GM18909 (cell line): ENCODE results near the gene BMPR1B.
"Not testable (repeated sequence)": the region's sequence is repeated elsewhere in the genome, so short reads cannot be mapped to it uniquely, and the experiment has no call there.

Experiments
- ATAC-seq: cut with Tn5 transposase; IDR thresholded peaks from one replicate; pipeline ENCODE4 v1.9.1; 2021; ENCODE audit warnings: mild to moderate bottlenecking; ENCODE audit not compliant: unreplicated experiment, poor library complexity

Gene BMPR1B

GRCh38 chr4:95014068-95014467, 256.3 kb downstream of the BMPR1B start:
- ATAC-seq: no peak

GRCh38 chr4:95017305-95018064, 259.7 kb downstream of the BMPR1B start:
- no peak for ATAC-seq

- no peak for ATAC-seq
Observed at GRCh38 chr4:95018785-95019184, 261.0 kb downstream of the BMPR1B start.

GRCh38 chr4:95020521-95020920, 262.8 kb downstream of the BMPR1B start:
- no peak for ATAC-seq

GRCh38 chr4:95021099-95021498, 263.3 kb downstream of the BMPR1B start:
- no peak for ATAC-seq

- ATAC-seq: no peak
Observed at GRCh38 chr4:95023110-95023509, 265.4 kb downstream of the BMPR1B start.

- no peak for ATAC-seq
Observed at GRCh38 chr4:95027905-95028618, 270.3 kb downstream of the BMPR1B start.

- ATAC-seq: no peak
Observed at GRCh38 chr4:95038791-95039190, 281.0 kb downstream of the BMPR1B start.

- ATAC-seq: no peak
Observed at GRCh38 chr4:95044324-95044837, 286.6 kb downstream of the BMPR1B start.

GRCh38 chr4:95045429-95045828, 287.7 kb downstream of the BMPR1B start:
- no peak for ATAC-seq

- no peak for ATAC-seq
Observed at GRCh38 chr4:95048296-95048695, 290.5 kb downstream of the BMPR1B start.

GRCh38 chr4:95049551-95050233, 291.9 kb downstream of the BMPR1B start:
- no peak for ATAC-seq

GRCh38 chr4:95050980-95051701, 293.4 kb downstream of the BMPR1B start:
- no peak for ATAC-seq

- ATAC-seq: no peak
Observed at GRCh38 chr4:95051702-95052020, 293.9 kb downstream of the BMPR1B start.

- no peak for ATAC-seq
Observed at GRCh38 chr4:95058991-95059390, 301.2 kb downstream of the BMPR1B start.

- no peak for ATAC-seq
Observed at GRCh38 chr4:95059663-95060062, 301.9 kb downstream of the BMPR1B start.

GRCh38 chr4:95061220-95061619, 303.5 kb downstream of the BMPR1B start:
- no peak for ATAC-seq

GRCh38 chr4:95061801-95062200, 304.0 kb downstream of the BMPR1B start:
- not testable (repeated sequence) for ATAC-seq

GRCh38 chr4:95066050-95066449, 308.3 kb downstream of the BMPR1B start:
- ATAC-seq: no peak

- no peak for ATAC-seq
Observed at GRCh38 chr4:95068401-95068800, 310.6 kb downstream of the BMPR1B start.
